ENCODE data around the gene MYH15. TPM values are rescaled to one million over a fixed set of nuclear protein-coding genes. Genes with fewer than 3 reads are reported as not detected.

The MYH15 gene
- polyA plus RNA-seq, 4 donors: 0.25 to 0.42 (median 0.27) TPM

- no peak for DNase-seq (ENCODE audit: low read depth in 4 of 4, low spot score in 3 of 4)
These were observed 35.8 kb downstream of the MYH15 start for GRCh38 chr3:108474581-108474980.

GRCh38 chr3:108473711-108474110, 36.7 kb downstream of the MYH15 start:
- no peak for DNase-seq (ENCODE audit: low read depth in 4 of 4, low spot score in 3 of 4)

GRCh38 chr3:108472001-108472591, 38.3 kb downstream of the MYH15 start:
- DNase-seq (ENCODE audit: low read depth in 4 of 4, low spot score in 3 of 4): no peak

GRCh38 chr3:108471426-108471825, 39.0 kb downstream of the MYH15 start:
- DNase-seq (ENCODE audit: low read depth in 4 of 4, low spot score in 3 of 4): no peak

- no peak for DNase-seq (ENCODE audit: low read depth in 4 of 4, low spot score in 3 of 4)
These were observed 41.3 kb downstream of the MYH15 start for GRCh38 chr3:108469126-108469525.

GRCh38 chr3:108468577-108468976, 41.8 kb downstream of the MYH15 start:
- no peak for DNase-seq (ENCODE audit: low read depth in 4 of 4, low spot score in 3 of 4)

- DNase-seq (ENCODE audit: low read depth in 4 of 4, low spot score in 3 of 4): no peak
These were observed 47.5 kb downstream of the MYH15 start for GRCh38 chr3:108462899-108463298.

GRCh38 chr3:108461661-108462111, 48.7 kb downstream of the MYH15 start:
- no peak for DNase-seq (ENCODE audit: low read depth in 4 of 4, low spot score in 3 of 4)

- no peak for DNase-seq (ENCODE audit: low read depth in 4 of 4, low spot score in 3 of 4)
These were observed 51.2 kb downstream of the MYH15 start for GRCh38 chr3:108459225-108459624.

GRCh38 chr3:108455212-108455705, 55.1 kb downstream of the MYH15 start:
- no peak for DNase-seq (ENCODE audit: low read depth in 4 of 4, low spot score in 3 of 4)

- no peak for DNase-seq (ENCODE audit: low read depth in 4 of 4, low spot score in 3 of 4)
These were observed 56.8 kb downstream of the MYH15 start for GRCh38 chr3:108453565-108453964.

- no peak for DNase-seq (ENCODE audit: low read depth in 4 of 4, low spot score in 3 of 4)
These were observed 60.0 kb downstream of the MYH15 start for GRCh38 chr3:108450444-108450843.

- no peak for DNase-seq (ENCODE audit: low read depth in 4 of 4, low spot score in 3 of 4)
These were observed 61.8 kb downstream of the MYH15 start for GRCh38 chr3:108448593-108448992.

GRCh38 chr3:108447096-108447847, 63.1 kb downstream of the MYH15 start:
- DNase-seq (ENCODE audit: low read depth in 4 of 4, low spot score in 3 of 4): no peak

- DNase-seq (ENCODE audit: low read depth in 4 of 4, low spot score in 3 of 4): no peak
These were observed 68.1 kb downstream of the MYH15 start for GRCh38 chr3:108442281-108442680.

- DNase-seq (ENCODE audit: low read depth in 4 of 4, low spot score in 3 of 4): no peak
These were observed 68.9 kb downstream of the MYH15 start for GRCh38 chr3:108441518-108441917.

GRCh38 chr3:108441071-108441507, 69.3 kb downstream of the MYH15 start:
- DNase-seq (ENCODE audit: low read depth in 4 of 4, low spot score in 3 of 4): no peak

- no peak for DNase-seq (ENCODE audit: low read depth in 4 of 4, low spot score in 3 of 4)
These were observed 71.9 kb downstream of the MYH15 start for GRCh38 chr3:108438542-108438941.

GRCh38 chr3:108437439-108437838, 73.0 kb downstream of the MYH15 start:
- DNase-seq (ENCODE audit: low read depth in 4 of 4, low spot score in 3 of 4): peak in 1 of 4 donors; percentile 9

GRCh38 chr3:108433928-108434327, 76.5 kb downstream of the MYH15 start:
- no peak for DNase-seq (ENCODE audit: low read depth in 4 of 4, low spot score in 3 of 4)

GRCh38 chr3:108432431-108432830, 78.0 kb downstream of the MYH15 start:
- DNase-seq (ENCODE audit: low read depth in 4 of 4, low spot score in 3 of 4): no peak

GRCh38 chr3:108430540-108430939, 79.9 kb downstream of the MYH15 start:
- DNase-seq (ENCODE audit: low read depth in 4 of 4, low spot score in 3 of 4): no peak

Data from right renal pelvis (tissue), 4 donors.